ENCODE measurements around the gene TCEAL1.
"Not testable (repeated sequence)": the region's sequence is repeated elsewhere in the genome, so short reads cannot be mapped to it uniquely, and the experiment has no call there.

The TCEAL1 gene

DNA sequence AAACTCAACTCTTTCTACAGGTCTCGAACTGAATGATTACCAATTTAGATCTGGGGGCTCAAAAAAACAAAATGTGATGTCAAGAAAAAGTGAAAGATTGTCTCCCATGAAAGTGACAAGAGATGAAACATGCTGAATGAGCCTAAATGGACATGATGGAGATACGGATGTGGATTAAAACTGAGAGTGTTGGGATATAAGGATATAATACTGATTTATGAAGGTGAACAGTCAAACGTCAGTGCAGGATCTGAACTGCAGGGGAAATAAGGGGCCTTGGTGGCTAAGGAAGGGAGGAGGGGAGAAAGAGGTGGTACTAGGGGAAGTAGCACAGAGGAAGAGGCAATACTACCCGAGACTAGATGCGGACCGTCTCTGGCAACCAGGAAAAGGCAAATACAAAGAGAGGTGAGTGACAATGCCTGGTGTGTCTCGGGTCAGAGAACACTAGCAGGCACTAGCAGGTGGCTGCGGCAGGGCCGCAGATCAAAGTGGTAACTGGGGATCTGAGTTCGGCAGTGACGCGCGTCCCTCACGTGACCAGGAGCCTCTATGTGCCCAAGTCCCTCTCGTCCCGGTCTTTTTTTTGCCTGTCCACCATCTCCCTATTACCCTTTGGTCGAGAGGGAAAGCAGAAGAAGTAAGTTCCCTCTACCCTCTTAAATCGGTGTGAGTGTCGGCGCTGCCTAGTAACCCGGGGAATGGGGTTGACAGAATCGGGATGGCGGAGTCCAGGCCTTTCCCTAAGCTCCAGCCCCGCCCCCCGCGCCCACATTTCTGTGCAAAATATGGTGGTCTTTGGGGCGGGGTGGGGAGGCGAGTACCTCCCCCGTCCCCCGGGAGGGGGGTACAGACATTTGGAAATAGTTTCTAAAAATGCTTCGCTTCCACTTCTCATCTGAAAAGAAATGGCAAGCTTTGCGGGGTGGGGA lies at the start of gene TCEAL1:
Gene TCEAL1, plus strand, starts transcription at position 590 of the 932 bp plus-strand sequence. CDS start 942 bp downstream, outside the sequence.
- DNase-seq (ENCODE audit: low spot score) = peak; percentile 27
- TF ChIP-seq, protein P1, sequence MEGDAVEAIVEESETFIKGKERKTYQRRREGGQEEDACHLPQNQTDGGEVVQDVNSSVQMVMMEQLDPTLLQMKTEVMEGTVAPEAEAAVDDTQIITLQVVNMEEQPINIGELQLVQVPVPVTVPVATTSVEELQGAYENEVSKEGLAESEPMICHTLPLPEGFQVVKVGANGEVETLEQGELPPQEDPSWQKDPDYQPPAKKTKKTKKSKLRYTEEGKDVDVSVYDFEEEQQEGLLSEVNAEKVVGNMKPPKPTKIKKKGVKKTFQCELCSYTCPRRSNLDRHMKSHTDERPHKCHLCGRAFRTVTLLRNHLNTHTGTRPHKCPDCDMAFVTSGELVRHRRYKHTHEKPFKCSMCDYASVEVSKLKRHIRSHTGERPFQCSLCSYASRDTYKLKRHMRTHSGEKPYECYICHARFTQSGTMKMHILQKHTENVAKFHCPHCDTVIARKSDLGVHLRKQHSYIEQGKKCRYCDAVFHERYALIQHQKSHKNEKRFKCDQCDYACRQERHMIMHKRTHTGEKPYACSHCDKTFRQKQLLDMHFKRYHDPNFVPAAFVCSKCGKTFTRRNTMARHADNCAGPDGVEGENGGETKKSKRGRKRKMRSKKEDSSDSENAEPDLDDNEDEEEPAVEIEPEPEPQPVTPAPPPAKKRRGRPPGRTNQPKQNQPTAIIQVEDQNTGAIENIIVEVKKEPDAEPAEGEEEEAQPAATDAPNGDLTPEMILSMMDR (IDR thresholded peaks at IDR 0.05; ENCODE audit: extremely low read depth, missing control alignments) = no peak

DNA sequence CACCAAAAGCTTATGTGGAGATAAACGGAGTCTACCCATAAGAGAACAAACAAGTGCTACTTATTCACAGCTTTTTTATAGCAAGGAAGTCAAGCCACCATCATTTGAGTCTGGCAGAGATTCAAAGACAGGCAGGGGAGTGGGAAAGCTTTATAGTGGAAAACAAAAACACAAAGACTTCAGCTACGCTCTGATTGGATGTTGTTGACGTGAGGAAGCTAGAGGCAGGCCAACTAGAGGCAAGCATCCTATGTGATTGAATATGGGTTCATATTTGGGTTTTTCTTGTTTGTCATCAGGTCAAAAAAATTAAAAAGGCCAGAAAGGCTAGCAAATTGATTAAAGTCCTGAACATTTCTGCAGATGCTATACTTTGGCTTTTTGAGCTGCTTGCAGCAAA lies 44.2 kb upstream of the TCEAL1 start:
- TF ChIP-seq, protein P1 (IDR thresholded peaks at IDR 0.05; ENCODE audit: extremely low read depth, missing control alignments) = no peak
- no peak for DNase-seq (ENCODE audit: low spot score)

- TF ChIP-seq, protein P1 (IDR thresholded peaks at IDR 0.05; ENCODE audit: extremely low read depth, missing control alignments) = no peak
- peak; percentile 31 for DNase-seq (ENCODE audit: low spot score)
These were observed 43.1 kb upstream of the TCEAL1 start, which contains the start of gene TCEAL4 for GRCh38 chrX:103585411-103586313. Gene TCEAL4 (plus strand): TSS chrX:103585515. CDS start chrX:103586676, 1,161 bp downstream.

DNA sequence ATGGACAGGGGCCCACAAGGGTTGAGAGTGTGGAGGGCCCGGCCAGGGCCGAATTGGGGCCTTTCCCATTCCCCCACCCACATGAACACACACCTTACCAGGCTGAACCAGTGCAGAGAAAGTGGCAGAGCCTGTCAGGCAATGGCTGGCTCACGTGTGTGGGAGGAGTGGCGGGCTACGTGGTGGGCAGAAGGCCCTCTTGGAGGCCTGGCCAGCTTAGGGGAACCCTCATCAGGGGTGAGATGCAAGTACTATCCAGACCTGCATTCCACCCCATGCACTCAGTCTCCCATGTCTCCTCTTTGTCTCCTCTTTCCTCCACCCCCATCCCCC lies 42.5 kb upstream of the TCEAL1 start:
- TF ChIP-seq, protein P1 (IDR thresholded peaks at IDR 0.05; ENCODE audit: extremely low read depth, missing control alignments) = no peak
- DNase-seq (ENCODE audit: low spot score) = no peak

DNA sequence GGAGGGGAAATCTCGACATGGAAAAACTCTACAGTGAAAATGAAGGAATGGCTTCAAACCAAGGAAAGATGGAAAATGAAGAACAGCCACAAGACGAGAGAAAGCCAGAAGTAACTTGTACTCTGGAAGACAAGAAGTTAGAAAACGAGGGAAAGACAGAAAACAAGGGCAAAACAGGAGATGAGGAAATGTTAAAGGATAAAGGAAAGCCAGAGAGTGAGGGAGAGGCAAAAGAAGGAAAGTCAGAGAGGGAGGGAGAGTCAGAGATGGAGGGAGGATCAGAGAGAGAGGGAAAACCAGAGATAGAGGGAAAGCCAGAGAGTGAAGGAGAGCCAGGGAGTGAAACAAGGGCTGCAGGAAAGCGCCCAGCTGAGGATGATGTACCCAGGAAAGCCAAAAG lies 42.1 kb upstream of the TCEAL1 start:
- TF ChIP-seq, protein P1 (IDR thresholded peaks at IDR 0.05; ENCODE audit: extremely low read depth, missing control alignments) = no peak
- DNase-seq (ENCODE audit: low spot score) = no peak

- not testable (repeated sequence) for DNase-seq (ENCODE audit: low spot score)
These were observed 36.5 kb upstream of the TCEAL1 start for GRCh38 chrX:103592295-103592694.

DNA sequence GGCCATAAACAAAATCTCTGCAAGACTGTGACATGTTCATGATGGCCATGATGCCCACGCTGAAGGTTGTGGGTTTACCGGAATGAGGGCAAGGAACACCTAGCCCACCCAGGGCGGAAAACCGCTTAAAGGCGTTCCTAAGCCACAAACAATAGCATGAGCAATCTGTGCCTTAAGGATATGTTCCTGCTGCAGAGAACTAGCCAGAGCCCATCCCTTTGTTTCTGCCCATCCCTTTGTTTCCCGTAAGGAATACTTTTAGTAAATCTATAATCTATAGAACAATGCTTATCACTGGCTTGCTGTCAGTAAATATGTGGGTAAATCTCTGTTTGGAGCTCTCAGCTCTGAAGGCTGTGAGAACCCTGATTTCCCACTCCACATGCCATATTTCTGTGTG lies 33.6 kb upstream of the TCEAL1 start:
- not testable (repeated sequence) for DNase-seq (ENCODE audit: low spot score)
